Fibroblast of mammary gland (primary cell): ENCODE measurements around the gene CAVIN4.

Source experiments
- DNase-seq: peaks from one replicate; pipeline ENCODE4 v3.0.0-alpha.2; 2010; ENCODE audit warnings: low read depth
- H3K4me3 ChIP-seq: 2 replicates; pipeline ENCODE4 v1.5.1; 2011; ENCODE audit warnings: low read depth, mild to moderate bottlenecking, low read length, moderate library complexity; ENCODE audit not compliant: control insufficient read depth
- CTCF ChIP-seq: conservative IDR thresholded peaks from 2 replicates; pipeline ENCODE4 v1.5.1; 2011; ENCODE audit warnings: low read depth, low read length, inconsistent platforms; ENCODE audit not compliant: control insufficient read depth, insufficient read depth

The CAVIN4 gene

GRCh38 chr9:100605405-100605804, 27.5 kb downstream of the CAVIN4 start:
- no peak overlapping the region for H3K4me3 ChIP-seq
- no peak for DNase-seq
- TF ChIP-seq CTCF: no peak

- TF ChIP-seq CTCF: no peak
- H3K4me3 ChIP-seq: no peak overlapping the region
- DNase-seq: no peak
Measured at GRCh38 chr9:100619194-100619593, 41.3 kb downstream of the CAVIN4 start.

- TF ChIP-seq CTCF: no peak
- no peak for DNase-seq
- H3K4me3 ChIP-seq: no peak overlapping the region
Measured at GRCh38 chr9:100619665-100620064, 41.8 kb downstream of the CAVIN4 start.

- no peak overlapping the region for H3K4me3 ChIP-seq
- no peak for DNase-seq
- no peak for TF ChIP-seq CTCF
Measured at GRCh38 chr9:100623969-100624368, 46.1 kb downstream of the CAVIN4 start.

GRCh38 chr9:100626949-100627348, 49.1 kb downstream of the CAVIN4 start:
- no peak for TF ChIP-seq CTCF
- H3K4me3 ChIP-seq: no peak overlapping the region
- DNase-seq: no peak

- no peak for DNase-seq
- H3K4me3 ChIP-seq: no peak overlapping the region
- TF ChIP-seq CTCF: no peak
Measured at GRCh38 chr9:100637787-100638186, 59.9 kb downstream of the CAVIN4 start.
